H9 (cell line): ENCODE data around the gene BPIFB2. TPM values are rescaled to one million over a fixed set of nuclear protein-coding genes. Genes with fewer than 3 reads are reported as not detected.

Experiments
- DNase-seq: peaks from one replicate; pipeline ENCODE4 v3.0.0-alpha.2; 2017
- H2AFZ ChIP-seq: one replicate; pipeline ENCODE4 v1.6.1; 2013; ENCODE audit warnings: mild to moderate bottlenecking, low read length, control low read depth, moderate library complexity
- H2AK5ac ChIP-seq: 2 replicates; pipeline ENCODE4 v1.6.1; 2013; ENCODE audit warnings: low read length, control low read depth, mixed read lengths; ENCODE audit not compliant: insufficient read length
- H2BK120ac ChIP-seq: one replicate; pipeline ENCODE4 v1.6.1; 2013; ENCODE audit warnings: low read depth, mild to moderate bottlenecking, low read length, control low read depth, inconsistent platforms; ENCODE audit not compliant: poor library complexity, severe bottlenecking
- H2BK12ac ChIP-seq: 2 replicates; pipeline ENCODE4 v1.6.1; 2013; ENCODE audit warnings: low read length, control low read depth, mixed read lengths, low read depth; ENCODE audit not compliant: insufficient read length
- H2BK15ac ChIP-seq: 2 replicates; pipeline ENCODE4 v1.6.1; 2013; ENCODE audit warnings: low read depth, low read length, control low read depth
- H2BK20ac ChIP-seq: one replicate; pipeline ENCODE4 v1.6.1; 2013; ENCODE audit warnings: low read depth, mild to moderate bottlenecking, low read length, control low read depth, inconsistent platforms; ENCODE audit not compliant: poor library complexity, severe bottlenecking
- H2BK5ac ChIP-seq: 2 replicates; pipeline ENCODE4 v1.6.1; 2013; ENCODE audit warnings: low read length, control low read depth, mixed read lengths; ENCODE audit not compliant: insufficient read length
- H3K14ac ChIP-seq: 2 replicates; pipeline ENCODE4 v1.6.1; 2013; ENCODE audit warnings: low read length, control low read depth; ENCODE audit not compliant: insufficient read depth
- H3K18ac ChIP-seq: 2 replicates; pipeline ENCODE4 v1.6.1; 2013; ENCODE audit warnings: low read depth, mild to moderate bottlenecking, mixed read lengths, low read length, control low read depth; ENCODE audit not compliant: insufficient read length
- H3K23ac ChIP-seq: 2 replicates; pipeline ENCODE4 v1.6.1; 2013; ENCODE audit warnings: low read length, control low read depth, mixed read lengths, low read depth; ENCODE audit not compliant: insufficient read length
- H3K23me2 ChIP-seq: 2 replicates; pipeline ENCODE4 v1.6.1; 2013; ENCODE audit warnings: low read depth, mild to moderate bottlenecking, mixed read lengths, low read length, control low read depth; ENCODE audit not compliant: insufficient read length, poor library complexity, severe bottlenecking
- H3K27ac ChIP-seq: 2 replicates; pipeline ENCODE4 v1.5.1; 2013; ENCODE audit warnings: low read length, control low read depth, mixed read lengths, low read depth; ENCODE audit not compliant: insufficient read length
- H3K27me3 ChIP-seq: 2 replicates; pipeline ENCODE4 v1.6.1; 2013; ENCODE audit warnings: low read length, control low read depth, inconsistent platforms; ENCODE audit not compliant: insufficient read depth
- H3K4ac ChIP-seq: 2 replicates; pipeline ENCODE4 v1.6.1; 2013; ENCODE audit warnings: low read depth, mild to moderate bottlenecking, control low read depth, inconsistent platforms, low read length, moderate library complexity
- H3K4me1 ChIP-seq: 2 replicates; pipeline ENCODE4 v1.6.1; 2013; ENCODE audit warnings: low read length, control low read depth, inconsistent platforms; ENCODE audit not compliant: insufficient read depth
- H3K4me2 ChIP-seq: 2 replicates; pipeline ENCODE4 v1.6.1; 2013; ENCODE audit warnings: low read length, control low read depth, mixed read lengths; ENCODE audit not compliant: insufficient read length, insufficient read depth
- H3K56ac ChIP-seq: 2 replicates; pipeline ENCODE4 v1.6.1; 2013; ENCODE audit warnings: low read depth, mild to moderate bottlenecking, mixed read lengths, low read length, control low read depth; ENCODE audit not compliant: insufficient read length
- H3K79me1 ChIP-seq: 2 replicates; pipeline ENCODE4 v1.6.1; 2013; ENCODE audit warnings: low read depth, mild to moderate bottlenecking, moderate library complexity, low read length, control low read depth, inconsistent platforms; ENCODE audit not compliant: insufficient read depth, poor library complexity, severe bottlenecking
- H3K79me2 ChIP-seq: 2 replicates; pipeline ENCODE4 v1.6.1; 2013; ENCODE audit warnings: low read length, control low read depth, inconsistent platforms; ENCODE audit not compliant: insufficient read depth
- H3K9ac ChIP-seq: 2 replicates; pipeline ENCODE4 v1.6.1; 2013; ENCODE audit warnings: low read length, control low read depth, mixed read lengths; ENCODE audit not compliant: insufficient read length; ENCODE audit errors: extremely low read depth
- H3K9me3 ChIP-seq: one replicate; pipeline ENCODE4 v1.6.1; 2013; ENCODE audit warnings: low read depth, low read length, inconsistent platforms; ENCODE audit not compliant: control insufficient read depth
- H3T11ph ChIP-seq: one replicate; pipeline ENCODE4 v1.6.1; 2013; ENCODE audit warnings: mild to moderate bottlenecking, low read length, control low read depth, inconsistent platforms
- H4K20me1 ChIP-seq: one replicate; pipeline ENCODE4 v1.6.1; 2013; ENCODE audit not compliant: control insufficient read depth, insufficient read length, insufficient read depth
- H4K5ac ChIP-seq: 2 replicates; pipeline ENCODE4 v1.6.1; 2013; ENCODE audit warnings: low read depth, mild to moderate bottlenecking, mixed read lengths, low read length, control low read depth; ENCODE audit not compliant: insufficient read length
- H4K8ac ChIP-seq: replicated peaks from 2 replicates; pipeline ENCODE4 v1.6.1; 2013; ENCODE audit warnings: low read length, control low read depth, mixed read lengths, low read depth; ENCODE audit not compliant: insufficient read length
- H4K91ac ChIP-seq: 2 replicates; pipeline ENCODE4 v1.6.1; 2013; ENCODE audit warnings: low read depth, mild to moderate bottlenecking, moderate library complexity, mixed read lengths, low read length, control low read depth; ENCODE audit not compliant: insufficient read length
- H3K27ac Mint-ChIP-seq, 3 experiments: 2 replicates in 2 of 3; 3 replicates in 1 of 3; pipeline ENCODE4 v1.8.0; 2020 to 2021; ENCODE audit warnings: mixed read lengths in 3 of 3, mild to moderate bottlenecking in 1 of 3, moderate library complexity in 1 of 3
- H3K27me3 Mint-ChIP-seq: 2 replicates; pipeline ENCODE4 v1.8.0; 2021; ENCODE audit warnings: low read depth, mild to moderate bottlenecking, moderate library complexity, mixed read lengths
- H3K36me3 Mint-ChIP-seq, 3 experiments: 2 replicates in 2 of 3; 3 replicates in 1 of 3; pipeline ENCODE4 v1.8.0; 2020 to 2021; ENCODE audit warnings: low read depth in 3 of 3, mixed read lengths in 3 of 3; ENCODE audit not compliant: insufficient read depth in 1 of 3
- H3K4me1 Mint-ChIP-seq, 2 experiments: 2 replicates each; pipeline ENCODE4 v1.8.0; 2020; ENCODE audit warnings: mixed read lengths in 2 of 2
- H3K4me3 Mint-ChIP-seq, 2 experiments: 2 replicates in 1 of 2; 3 replicates in 1 of 2; pipeline ENCODE4 v1.8.0; 2020 to 2021; ENCODE audit warnings: mild to moderate bottlenecking in 2 of 2, mixed read lengths in 2 of 2, moderate library complexity in 1 of 2
- H3K9me3 Mint-ChIP-seq, 2 experiments: 2 replicates in 1 of 2; 3 replicates in 1 of 2; pipeline ENCODE4 v1.8.0; 2020; ENCODE audit warnings: mild to moderate bottlenecking in 2 of 2, mixed read lengths in 2 of 2, moderate library complexity in 1 of 2
- CTCF ChIP-seq: fragments of 200-600 bp; sonication (generic); conservative IDR thresholded peaks from 3 replicates; pipeline ENCODE4 v1.8.0; 2021; ENCODE audit warnings: antibody characterized with exemption, mild to moderate bottlenecking
- WGBS: extraction: QIAGEN DNeasy Blood & Tissue Kit; methylation state at CpG from one replicate; pipeline ENCODE4 v1.1.7; 2013; ENCODE audit warnings: missing lambda C conversion rate, low lambda C conversion rate, mixed read lengths; ENCODE audit not compliant: insufficient read length; ENCODE audit errors: extremely low coverage; 5-methylcytosine and 5-hydroxymethylcytosine counted together
- total RNA-seq: library from RNA; stranded (reverse); gene quantifications from 2 replicates; pipeline ENCODE4 v1.2.1, GENCODE V29; 2021

Gene BPIFB2
- total RNA-seq, 1 experiment from 2014 or later = not detected

GRCh38 chr20:32983459-32984112 lies 23.9 kb upstream of the BPIFB2 start:
- no peak overlapping the region for H4K5ac ChIP-seq
- no peaks in the 10 kb centered on the region for H3K23me2 ChIP-seq
- H3K18ac ChIP-seq = no peak overlapping the region
- H2AK5ac ChIP-seq = no peak overlapping the region
- H3K27ac ChIP-seq = no peak overlapping the region
- no peak overlapping the region for H2BK120ac ChIP-seq
- H2BK15ac ChIP-seq = no peak overlapping the region
- no peak overlapping the region for H2AFZ ChIP-seq
- no peak overlapping the region for H3K9ac ChIP-seq
- H3K56ac ChIP-seq = no peak overlapping the region
- no peak overlapping the region for H2BK5ac ChIP-seq
- no peaks in the 10 kb centered on the region for H3K79me2 ChIP-seq
- H3T11ph ChIP-seq = no peak overlapping the region
- Mint-ChIP-seq H3K27ac (no peak overlapping the region), H3K4me1 (peaks cover 5 to 6% of the 10 kb centered on the region in 2 experiments; a peak in 1 of 4 replicates), H3K9me3 (no peaks in the 10 kb centered on the region), H3K36me3 (no peaks in the 10 kb centered on the region), H3K4me3 (no peak overlapping the region), H3K27me3 (peaks cover 2% of the 10 kb centered on the region)
- H2BK20ac ChIP-seq = no peak overlapping the region
- no peak overlapping the region for H3K4ac ChIP-seq
- H4K91ac ChIP-seq = no peak overlapping the region
- H3K27me3 ChIP-seq = no peaks in the 10 kb centered on the region
- DNase-seq = no peak
- H3K79me1 ChIP-seq = no peaks in the 10 kb centered on the region
- no CpG with 5 or more reads among the region's 12 CpGs for WGBS
- no peaks in the 10 kb centered on the region for H3K9me3 ChIP-seq
- no peak for TF ChIP-seq CTCF
- H4K8ac ChIP-seq = no peak overlapping the region
- H3K23ac ChIP-seq = no peak overlapping the region
- no peaks in the 10 kb centered on the region for H3K4me1 ChIP-seq
- H3K4me2 ChIP-seq = no peak overlapping the region
- no peaks in the 10 kb centered on the region for H4K20me1 ChIP-seq
- H3K14ac ChIP-seq = no peak overlapping the region
- H2BK12ac ChIP-seq = no peak overlapping the region
